Activated CD4-positive, CD25-positive, alpha-beta regulatory T cell treated with anti-CD3 and anti-CD28 coated beads, Interleukin-2, amount 50 U/mL, for 24 hours (primary cell): Measurements from ENCODE around the gene CRB3.

Experiments
- ATAC-seq, 2 donors: fragments of 150-1000 bp; cut with Tn5 transposase; one replicate each; pipeline ENCODE4 v1.10.0; 2021; ENCODE audit warnings: mild to moderate bottlenecking in 1 of 2, moderate library complexity in 1 of 2

Gene CRB3

DNA sequence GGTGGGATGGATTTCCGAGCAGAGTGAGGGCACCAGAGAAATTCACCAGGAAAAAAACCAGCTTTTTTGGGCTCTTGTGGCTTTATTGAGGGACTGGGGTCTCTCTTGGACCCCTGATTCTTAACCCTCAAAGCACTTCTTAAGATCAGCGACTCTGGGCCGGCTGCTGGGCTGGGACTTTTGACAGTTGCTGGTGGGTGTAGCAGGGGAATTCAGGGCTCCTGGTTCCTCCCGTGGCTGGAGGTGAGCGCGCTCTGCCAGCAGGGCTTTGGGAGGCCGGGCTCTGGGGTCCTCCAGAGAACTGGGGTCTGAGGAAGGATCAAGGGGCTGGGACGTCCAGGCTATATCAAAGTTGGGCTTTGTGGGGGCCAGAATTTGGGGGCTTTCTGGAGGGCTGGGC, 3.3 kb downstream of the CRB3 start:
- no peak for ATAC-seq

DNA sequence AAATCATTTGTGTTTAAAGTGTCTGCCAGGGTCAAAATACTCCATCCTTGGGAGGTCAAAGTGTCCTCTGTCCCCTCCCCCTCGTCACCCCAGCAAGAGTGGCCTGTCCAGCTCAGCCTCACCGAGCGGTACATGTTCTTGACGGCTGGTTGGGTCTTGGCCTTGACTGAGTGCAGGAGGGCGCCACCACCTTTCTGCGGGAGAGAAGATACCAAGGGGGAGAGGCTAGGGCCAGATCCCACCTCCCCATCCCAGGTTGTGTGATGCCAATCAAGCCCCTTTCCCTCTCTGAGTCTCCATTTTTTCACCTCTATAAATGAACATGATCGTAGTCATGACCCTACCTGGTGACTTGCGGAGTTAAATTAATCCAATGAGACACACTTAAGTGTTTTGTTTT, 6.1 kb downstream of the CRB3 start:
- no peak for ATAC-seq

DNA sequence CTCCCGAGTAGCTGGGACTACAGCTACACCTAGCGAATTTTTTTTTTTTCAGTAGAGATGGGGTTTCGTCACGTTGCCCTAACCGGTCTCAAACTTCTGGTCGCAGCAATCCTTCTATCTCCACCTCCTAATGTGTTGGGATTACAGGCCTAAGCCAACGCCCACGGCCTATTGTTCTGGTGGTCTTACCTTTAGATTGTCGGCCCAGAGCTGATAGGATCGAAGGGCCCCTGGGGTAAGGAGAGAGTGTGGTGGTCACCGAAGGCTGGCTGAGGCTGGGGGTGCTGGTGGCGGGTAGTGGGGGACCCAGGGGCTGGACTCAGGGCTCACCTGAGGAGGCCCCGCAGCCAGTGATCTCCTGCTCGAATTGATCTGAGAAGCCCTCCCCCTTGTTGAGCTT, 7.0 kb downstream of the CRB3 start:
- ATAC-seq: no peak

DNA sequence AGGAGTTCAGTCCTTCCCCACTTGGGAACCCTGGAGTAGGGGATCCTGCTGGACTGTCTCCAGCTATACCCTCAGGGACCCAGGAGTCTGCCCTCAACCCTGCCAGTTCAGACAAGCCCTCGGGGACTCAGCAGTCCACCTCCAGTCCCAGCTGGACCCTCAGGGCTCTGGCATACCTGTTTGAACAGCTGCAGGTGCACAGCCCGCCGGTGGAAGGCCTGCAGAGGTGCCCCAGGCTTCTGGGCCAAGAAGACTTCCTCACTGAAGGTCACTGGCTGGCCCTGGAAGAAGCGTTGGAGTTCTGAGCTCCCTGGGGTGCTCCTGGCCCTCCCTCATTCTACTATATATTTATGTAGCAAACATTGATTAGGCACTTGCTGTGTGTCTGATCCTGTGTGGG, 8.6 kb downstream of the CRB3 start:
- ATAC-seq: no peak

DNA sequence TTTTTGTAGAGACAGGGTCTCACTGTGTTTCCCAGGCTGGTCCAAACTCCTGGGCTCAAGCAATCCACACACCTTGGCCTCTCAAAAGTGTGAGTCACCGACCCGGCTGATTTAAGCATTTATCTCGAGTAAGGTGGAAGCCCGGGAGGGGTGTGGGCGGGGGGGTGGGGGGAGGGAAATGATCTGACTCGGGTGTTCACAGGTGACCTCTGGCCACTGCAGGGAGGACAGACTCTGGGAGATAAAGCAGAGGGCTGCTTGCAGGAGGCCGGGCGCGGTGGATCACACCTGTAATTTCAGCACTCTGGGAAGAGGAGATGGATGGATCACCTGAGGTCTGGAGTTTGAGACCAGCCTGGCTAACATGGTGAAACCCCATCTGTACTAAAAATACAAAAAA, 9.6 kb downstream of the CRB3 start:
- ATAC-seq: no peak

DNA sequence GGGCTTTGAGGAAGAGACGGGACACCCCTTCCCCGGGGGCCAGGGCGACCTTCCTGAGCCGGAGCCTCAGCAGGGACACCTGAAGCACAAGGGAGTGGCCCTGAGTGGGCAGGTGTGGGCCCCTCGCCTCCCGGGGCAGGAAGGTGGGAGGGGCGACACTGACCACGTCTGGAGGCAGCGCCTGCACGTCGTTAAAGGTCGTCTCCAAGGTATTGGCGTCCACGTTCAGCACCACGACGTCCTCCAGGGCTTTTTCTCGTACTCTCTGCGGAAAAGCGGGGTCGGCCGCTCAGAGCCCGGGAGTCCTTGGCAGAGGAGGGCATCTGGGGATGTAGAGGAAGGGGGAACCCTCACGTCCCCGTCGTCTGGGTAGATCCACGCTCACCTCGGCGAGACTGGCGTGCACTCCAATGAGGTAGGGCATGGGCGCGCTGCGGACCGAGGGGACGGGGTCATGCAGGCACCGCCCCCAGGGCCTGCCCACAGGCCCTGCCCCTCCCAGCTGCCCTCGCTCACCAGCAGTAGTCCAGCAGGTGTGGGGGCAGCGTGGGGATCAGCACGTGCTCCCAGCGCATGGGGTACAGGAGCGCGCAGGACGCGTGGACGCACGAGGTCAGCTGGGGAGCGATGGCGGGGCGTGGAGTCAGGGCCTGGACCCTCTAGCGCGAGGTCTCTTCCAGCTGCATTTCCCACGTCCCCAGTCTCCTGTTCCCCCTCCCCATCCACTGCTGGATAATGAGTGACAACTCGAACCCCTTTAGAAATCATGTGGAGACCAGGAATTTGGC, 11.4 kb downstream of the CRB3 start:
- no peak for ATAC-seq

DNA sequence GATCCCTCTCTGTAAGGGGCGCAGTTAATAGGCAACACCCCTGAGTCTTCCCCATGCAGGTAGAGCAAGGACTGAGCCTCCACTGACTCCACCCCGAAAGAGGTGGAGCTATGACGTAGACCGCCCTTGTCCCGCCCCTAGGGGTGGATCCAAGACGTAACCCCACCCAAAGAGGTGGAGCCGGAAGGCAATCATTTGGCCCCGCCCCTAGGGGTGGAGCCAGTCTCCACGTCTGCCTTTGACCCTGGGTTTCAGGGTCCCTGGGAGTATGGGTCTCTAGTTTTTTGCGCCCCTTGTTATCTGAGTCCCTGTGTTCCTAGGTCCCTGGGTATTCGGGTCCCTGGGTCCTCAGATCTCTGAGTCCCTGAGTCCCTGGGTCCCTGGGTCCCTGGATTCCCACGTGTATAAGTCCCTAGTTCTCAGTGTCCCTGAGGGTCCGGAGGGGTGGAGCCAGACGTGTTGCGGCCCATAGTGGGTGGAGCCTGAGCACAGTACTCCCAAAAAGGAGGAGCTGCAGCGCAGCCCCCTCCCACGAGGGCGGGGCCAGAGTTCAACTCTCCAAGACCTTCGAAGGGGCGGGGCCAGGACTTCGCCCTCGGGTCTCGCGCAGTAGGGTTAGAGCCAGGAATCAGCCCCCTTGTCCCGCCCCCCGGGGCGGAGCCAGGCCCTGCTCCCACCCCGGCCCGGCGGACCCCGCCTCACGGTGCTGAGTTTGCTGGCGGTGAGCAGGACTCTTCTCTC, 12.3 kb downstream of the CRB3 start:
- ATAC-seq: peak; percentile 67 to 77

DNA sequence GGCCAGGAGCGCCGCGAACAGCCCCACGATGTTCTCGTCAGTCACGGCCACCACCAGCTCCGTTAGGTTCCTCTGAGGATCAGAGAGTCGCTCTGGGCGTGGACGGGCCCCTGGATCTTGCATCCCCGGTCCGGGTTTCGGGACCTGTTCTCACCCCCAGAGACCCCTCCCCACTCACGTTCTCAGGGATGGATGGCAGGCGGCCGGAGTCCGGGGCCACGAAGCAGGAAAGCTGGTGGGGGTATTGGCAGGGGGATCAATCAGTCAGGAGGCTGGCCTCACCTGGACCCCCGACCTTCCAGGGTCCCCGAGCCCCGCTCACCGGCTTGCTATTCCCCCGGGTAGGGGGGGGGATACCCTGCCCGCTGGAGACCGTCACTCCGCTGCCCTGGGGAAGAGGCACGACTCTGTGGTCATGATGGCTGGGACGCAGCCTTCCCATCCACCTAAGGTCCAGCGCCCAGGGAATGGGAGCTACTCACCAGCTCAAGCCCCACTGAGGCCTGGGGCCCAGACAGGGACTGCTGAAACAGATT, 12.9 kb downstream of the CRB3 start:
- no peak for ATAC-seq

DNA sequence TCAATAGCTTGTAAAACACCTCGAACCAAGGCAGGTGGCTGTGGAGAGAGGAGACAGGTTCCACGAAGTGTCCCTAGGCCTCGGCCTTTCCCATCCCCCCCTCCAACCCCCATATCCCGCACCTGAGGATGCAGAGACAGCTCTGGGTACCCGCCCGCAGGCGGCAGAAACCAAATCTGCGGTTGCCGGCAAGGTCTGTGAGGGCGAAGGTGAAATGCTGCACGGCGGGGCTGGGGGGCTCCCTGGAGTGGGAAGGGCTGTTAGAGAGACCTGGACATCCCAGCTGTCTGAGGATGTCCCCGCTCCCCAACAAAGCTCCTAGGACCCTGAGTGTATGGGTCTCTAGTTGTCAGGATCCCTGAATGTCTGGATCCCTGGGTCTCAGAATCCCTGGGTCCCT, 14.7 kb downstream of the CRB3 start:
- ATAC-seq: no peak

DNA sequence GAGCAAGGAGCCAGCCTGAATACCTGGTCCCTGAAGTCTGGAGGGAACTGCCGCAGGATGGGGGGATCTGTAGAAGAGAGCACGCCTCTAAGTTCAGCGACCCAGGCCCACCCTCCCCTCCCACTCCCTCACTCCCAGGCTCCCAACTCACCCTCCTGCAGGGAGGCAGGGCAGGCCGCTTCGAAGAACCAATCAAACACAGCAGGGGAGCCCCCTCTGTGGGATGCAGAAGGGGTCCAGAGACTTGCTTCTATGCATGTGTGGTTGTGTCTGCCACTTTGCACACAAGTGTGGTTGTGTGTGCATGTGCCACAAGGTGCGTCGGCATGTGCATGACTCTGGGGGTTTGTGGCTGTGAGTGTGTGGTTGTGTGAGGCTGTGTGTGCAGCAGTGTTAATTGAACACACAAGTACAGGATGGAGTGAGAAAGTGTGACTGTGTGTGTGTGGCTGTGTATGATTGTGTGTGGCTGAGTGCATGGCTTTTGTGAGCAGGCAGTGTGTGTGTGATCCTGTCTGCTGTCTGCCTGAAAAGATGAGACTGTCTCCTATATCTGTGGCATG, 15.8 kb downstream of the CRB3 start:
- ATAC-seq: no peak

DNA sequence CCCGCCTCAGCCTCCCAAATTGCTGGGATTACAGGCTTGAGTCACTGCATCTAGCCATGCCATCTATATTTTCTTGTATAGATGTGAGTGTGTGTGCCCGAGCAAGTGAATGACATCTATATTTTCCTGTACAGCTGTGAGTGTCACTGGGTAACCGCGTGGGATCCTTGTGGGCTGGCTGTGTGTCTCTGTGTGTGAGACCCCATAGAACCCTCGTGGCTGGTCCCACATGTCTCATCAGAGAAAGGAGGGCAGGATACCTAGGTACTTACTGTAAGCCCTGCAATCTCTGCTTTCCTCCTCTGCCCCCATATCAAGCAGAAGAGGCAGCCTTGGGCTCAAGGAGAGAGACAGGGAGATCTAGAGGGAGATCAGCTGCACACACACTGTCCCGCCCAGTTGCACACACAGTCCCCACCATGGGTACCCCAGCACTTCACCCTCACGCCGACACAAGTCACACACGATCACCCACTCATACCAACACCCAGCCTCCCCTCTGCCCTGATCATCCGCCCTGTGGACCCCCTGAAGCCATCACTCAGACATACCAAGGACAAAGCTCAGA, 16.9 kb downstream of the CRB3 start:
- peak; percentile 17 to 28 for ATAC-seq

DNA sequence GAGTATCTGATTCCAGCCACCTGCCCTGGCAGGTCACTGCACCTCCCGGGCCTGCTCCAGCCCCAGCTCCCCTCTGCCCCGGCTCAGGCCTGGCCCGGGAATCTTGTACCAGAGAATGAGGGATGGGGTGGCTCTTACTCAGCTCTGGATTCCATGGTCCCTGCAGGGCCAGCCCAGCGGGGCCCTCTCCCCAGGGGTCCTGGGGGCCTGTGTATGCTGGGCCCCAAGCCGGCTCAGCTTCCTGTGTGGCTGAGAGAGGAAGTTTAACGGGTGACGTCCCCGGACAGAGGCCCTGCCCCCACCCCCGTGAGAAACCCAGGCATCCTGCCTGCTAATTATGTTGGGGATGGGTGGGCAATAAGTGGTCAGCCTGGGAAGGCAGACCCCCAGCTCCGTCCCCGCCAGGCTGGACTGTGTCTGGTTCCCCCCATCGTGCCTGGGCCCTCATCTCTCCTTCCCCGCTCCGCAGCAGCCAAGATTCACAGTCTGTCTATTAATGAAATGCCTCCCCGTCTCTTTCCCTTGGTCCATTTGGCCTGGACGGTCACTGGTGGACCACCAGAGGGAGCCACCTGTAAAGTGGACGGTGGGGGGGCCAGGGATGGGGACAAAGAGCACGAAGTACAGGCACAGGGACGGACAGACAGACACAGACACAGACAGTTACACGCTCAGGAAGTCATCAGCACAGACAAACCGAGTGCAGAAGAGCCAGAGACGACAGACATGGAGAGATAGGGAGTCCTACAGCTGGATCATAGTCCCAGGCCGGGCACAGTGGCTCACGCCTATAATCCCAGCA, 17.7 kb downstream of the CRB3 start, which contains the start of gene DENND1C:
Gene DENND1C (minus strand): TSS at position 247 of the 802 bp plus-strand sequence. CDS start 92 bp downstream, at position 155.
- ATAC-seq: peak; percentile 87 to 91

DNA sequence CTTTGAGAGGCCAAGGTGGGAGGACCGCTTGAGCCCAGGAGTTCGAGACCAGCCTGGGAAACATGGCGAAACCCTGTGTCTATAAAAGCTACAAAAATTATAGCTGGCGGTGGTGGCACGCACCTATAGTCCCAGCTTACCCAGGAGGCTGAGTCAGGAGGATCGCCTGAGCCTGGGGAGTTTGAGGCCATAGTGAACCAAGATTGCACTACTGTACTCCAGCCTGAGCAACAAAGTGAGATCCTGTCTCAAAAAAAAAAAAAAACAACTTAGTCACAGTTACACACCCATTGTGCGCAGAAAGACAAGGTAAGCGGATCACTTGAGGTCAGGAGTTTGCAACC, 18.2 kb downstream of the CRB3 start:
- ATAC-seq: peak; percentile 18 to 19

DNA sequence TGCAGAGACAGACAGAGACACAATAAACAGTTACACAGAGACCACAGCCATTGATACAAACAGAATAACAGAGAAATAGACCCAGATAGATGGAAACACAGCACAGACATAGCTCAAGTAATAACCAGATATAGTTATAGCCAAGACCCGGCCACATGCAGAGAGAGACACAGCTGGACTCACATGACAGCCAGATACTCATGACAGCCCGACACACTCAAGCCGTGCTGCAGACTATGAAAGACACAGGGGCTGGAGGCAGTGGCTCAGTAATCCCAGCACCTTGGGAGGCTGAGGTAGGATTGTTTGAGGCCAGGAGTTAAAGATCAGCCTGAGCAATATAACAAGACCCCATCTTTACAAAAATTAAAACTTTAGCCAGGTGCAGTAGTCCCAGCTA, 19.2 kb downstream of the CRB3 start:
- ATAC-seq: no peak

DNA sequence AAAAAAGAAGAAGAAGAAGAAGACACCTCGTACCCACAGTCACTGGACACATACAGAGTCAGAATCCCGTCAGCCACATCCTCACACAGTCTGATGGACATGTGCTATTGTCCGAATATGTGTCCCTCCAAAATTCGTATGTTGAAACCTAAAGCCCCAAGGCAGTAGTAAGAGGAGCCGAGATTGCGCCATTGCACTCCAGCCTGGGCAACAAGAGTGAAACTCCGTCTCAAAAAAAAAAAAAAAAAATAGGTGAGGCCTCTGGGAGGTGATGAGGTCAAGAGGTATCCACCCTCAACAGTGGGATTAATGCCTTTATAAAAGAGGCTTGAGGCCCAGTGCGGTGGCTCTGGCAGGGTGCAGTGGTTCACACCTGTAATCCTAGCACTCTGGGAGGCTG, 20.2 kb downstream of the CRB3 start:
- no peak for ATAC-seq

DNA sequence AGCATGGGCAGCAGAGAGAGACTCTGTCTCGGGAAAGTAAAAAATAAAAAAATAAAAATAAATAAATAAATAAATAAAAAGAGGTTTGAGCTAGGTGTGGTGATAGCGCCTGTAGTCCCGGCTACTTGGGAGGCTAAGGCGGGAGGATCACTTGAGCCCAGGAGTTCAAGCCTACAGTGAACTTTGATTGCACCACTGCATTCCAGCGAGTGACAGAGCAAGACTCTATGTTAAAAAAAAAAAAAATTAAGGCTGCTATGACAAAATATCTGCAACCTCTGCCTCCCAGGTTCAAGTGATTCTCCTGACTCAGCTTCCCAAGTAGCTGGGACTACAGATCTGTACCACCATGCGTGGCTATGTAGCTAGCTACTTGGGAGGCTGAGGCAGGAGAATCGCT, 20.8 kb downstream of the CRB3 start:
- no peak for ATAC-seq

DNA sequence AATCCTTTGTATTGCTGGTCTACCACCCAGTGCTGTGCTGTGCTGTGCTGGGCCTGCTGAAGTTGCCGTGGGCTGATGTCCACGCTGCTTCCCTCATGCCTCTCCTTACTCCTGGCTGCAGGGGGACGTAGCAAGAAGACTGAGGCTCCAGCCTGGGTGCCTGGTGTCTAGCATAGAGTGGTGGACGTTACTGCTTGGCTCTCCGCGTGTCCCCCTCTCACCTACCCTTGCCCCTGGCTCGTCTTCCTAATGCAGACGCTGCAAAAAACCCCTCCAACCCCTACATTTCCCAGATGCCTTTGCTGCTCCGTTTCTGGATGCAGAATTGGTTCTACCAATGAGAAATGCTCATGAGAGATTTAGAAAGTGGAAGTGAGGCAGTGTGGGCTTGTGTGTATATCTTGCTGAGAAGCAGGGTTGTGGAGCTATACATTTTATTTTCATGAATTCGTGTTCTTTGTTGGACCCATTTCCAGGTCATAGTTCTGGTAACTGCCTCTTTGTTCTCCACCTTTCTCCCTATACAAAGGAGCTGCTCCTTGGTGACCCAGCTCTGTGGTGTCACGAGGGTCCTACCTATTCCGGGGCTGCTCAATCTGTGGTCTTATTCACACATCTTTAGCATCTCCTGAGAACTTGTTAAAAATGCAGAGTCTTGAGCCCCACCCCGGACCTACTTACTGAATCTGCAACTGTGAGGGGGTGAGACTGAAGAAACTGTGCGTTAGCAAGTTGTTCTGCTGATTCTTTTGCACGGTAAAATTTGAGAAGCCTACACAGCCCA, 25.4 kb downstream of the CRB3 start:
- ATAC-seq: peak; percentile 79 to 89

DNA sequence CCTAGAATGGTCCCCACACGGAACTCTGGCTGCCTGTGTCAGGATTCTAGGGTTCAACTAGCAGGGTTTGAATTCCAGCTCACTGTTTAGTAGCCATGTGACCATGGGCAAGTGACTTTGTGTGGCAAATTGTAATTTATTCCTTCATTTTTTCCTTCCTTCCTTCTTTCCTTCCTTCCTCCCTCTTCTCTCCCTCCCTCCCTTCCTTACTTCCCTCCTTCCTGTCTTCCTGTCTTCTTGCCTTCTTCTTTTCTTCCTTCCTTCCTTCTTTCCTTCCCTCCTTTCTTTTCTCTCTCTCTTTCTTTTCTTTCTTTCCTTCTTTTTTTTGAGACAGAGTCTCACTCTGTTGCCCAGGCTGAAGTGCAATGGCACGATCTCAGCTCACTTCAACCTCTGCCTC, 26.1 kb downstream of the CRB3 start:
- ATAC-seq: no peak

DNA sequence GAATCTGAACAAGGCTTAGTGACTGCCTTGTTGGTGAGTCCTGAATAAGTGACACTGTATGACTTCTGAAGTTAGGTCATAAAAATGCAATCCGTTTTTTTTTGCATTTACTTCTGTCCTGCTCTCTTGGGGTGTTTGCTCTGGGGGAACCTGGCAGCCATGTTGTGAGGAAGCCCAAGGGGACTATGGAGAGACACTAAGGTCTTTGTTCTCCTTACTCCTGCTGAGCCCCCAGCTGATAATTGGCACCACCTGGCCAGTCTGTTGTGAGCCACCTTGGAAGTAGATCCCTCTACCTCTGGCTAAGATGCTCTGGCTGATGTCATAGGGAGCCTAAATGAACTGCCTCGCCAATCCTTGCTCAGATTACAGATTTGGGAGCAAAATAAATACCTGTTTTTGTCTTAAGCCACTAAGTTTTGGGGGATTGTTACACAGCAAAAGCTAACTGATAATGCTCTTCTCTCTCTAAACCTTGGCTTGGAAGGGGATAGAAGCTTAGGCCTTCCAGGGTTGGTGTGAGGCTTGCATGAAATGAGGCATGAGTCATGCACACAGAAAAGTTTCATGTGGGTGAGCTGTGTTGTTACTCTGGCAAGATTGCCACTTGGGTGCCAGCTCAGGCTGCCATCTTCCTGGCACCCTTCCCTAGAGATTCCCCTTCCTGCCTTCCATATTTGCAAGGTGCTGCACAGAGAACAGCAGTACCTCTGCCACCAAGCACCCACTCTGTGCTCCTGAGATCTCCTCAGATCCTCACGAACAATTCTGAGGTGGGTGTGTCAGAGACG, 27.9 kb downstream of the CRB3 start:
- no peak for ATAC-seq

DNA sequence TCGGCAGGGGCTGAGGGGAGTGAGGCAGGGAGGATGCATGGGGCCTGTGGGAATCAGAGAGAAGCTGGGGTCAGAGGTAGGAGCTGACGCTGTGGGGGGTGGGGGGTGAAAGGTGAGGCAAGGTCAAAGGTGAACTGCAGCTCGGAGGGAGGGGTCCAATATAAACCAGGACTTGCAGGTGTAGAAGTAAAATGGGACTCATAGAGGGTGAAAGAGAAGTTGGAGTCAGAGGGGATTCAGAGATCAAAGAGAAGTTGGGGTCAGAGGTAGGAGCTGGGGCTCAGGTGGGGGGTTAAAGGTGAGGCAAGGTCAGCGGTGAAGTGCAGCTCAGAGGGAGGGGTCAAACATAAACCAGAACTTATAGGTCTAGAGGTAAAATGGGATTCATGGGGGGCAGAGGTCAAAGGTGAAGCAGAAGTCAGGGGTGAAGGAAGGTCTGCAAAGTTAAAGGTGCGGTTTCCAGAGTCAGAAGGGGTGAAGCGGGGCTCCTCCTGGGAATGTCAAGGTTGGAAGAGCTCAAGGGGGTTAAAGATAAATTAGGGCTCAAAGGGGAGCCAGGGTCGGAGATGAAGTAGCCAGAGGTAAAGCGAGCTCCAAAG, 30.5 kb downstream of the CRB3 start:
- no peak for ATAC-seq
